ENCODE measurements around the gene RHOBTB1. TPM values are rescaled to one million over a fixed set of nuclear protein-coding genes. Genes with fewer than 3 reads are reported as not detected.

RHOBTB1 gene
- total RNA-seq (2014; rRNA removed; shearing (Covaris generic)) (13.2 and 24.8 TPM in 2 replicates), polyA plus RNA-seq (2016; fragmentation: Nextera tagmentation; extraction: Ambion mirVana) (4.6 and 4.8 TPM in 2 replicates)
- long read RNA-seq, full-length matches to known transcripts, result 2 of 4 reads
- long read RNA-seq, partial matches to known transcripts, result 0 of 4 reads
- long read RNA-seq, other reads (novel, unspliced or antisense), result 2 of 4 reads

GRCh38 chr10:60944058-60944909 is at the start of gene RHOBTB1:
TSS of gene RHOBTB1 (minus strand) at chr10:60944185. CDS start at chr10:60911542, 32,643 bp downstream.
- peaks cover 19% of the 10 kb centered on the region for H3K4me1 Mint-ChIP-seq

GRCh38 chr10:60992636-60993035 is 48.7 kb upstream of the RHOBTB1 start:
- ATAC-seq, result no peak
- H3K27me3 ChIP-seq (ENCODE audit: insufficient read depth), result no peaks in the 10 kb centered on the region
- no peaks in the 10 kb centered on the region for H4K20me1 ChIP-seq (replicated peaks; ENCODE audit: insufficient read depth)
- Mint-ChIP-seq H3K4me3 (no peak overlapping the region), H3K36me3 (ENCODE audit: low read depth) (no peaks in the 10 kb centered on the region; the same call in 2 of the 3 replicates), H3K27ac (no peak overlapping the region), H3K9me3 (peaks cover 6% of the 10 kb centered on the region), H3K27me3 (ENCODE audit: insufficient read depth, low read depth, poor library complexity) (peaks cover 2% of the 10 kb centered on the region), H3K4me1 (peaks cover 2% of the 10 kb centered on the region; the same call in 1 of the 3 replicates)
- peaks cover 3% of the 10 kb centered on the region; the same call in 1 of the 2 replicates for H3K9me2 ChIP-seq (ENCODE audit: insufficient read depth)
- H3K4me1 ChIP-seq (ENCODE audit: insufficient read depth), result no peaks in the 10 kb centered on the region
- no peak overlapping the region for H3K27ac ChIP-seq (ENCODE audit: low read depth)
- no peak overlapping the region for H2AFZ ChIP-seq
- no peaks in the 10 kb centered on the region for H3K36me3 ChIP-seq (ENCODE audit: insufficient read depth)
- H3F3A ChIP-seq (replicated peaks; ENCODE audit: low read depth), result no peaks in the 10 kb centered on the region
- no peak overlapping the region for H3K4me2 ChIP-seq
- DNase-seq (ENCODE audit: low spot score), result no peak
- H3K4me3 ChIP-seq, result no peak overlapping the region
- H3K79me2 ChIP-seq (replicated peaks; ENCODE audit: insufficient read depth), result no peaks in the 10 kb centered on the region
- no peak for TF ChIP-seq CREB1 (CRISPR knock-in tag; IDR thresholded peaks at IDR 0.05; ENCODE audit: low read depth)
- TF ChIP-seq ZNF114 (CRISPR knock-in tag; IDR thresholded peaks at IDR 0.05), result no peak
- no peak for TF ChIP-seq ZNF331 (CRISPR knock-in tag; IDR thresholded peaks at IDR 0.05; ENCODE audit: low read depth)
- no peak for TF ChIP-seq REST (IDR thresholded peaks at IDR 0.05; ENCODE audit: unreplicated experiment)
- TF ChIP-seq STAT1 (IDR thresholded peaks at IDR 0.05; ENCODE audit: unreplicated experiment), result no peak
- TF ChIP-seq EZH2 (IDR thresholded peaks at IDR 0.05; ENCODE audit: low read depth, unreplicated experiment), result no peak
- no peak for TF ChIP-seq JUNB (IDR thresholded peaks at IDR 0.05; ENCODE audit: unreplicated experiment)
- TF ChIP-seq CTCF (conservative IDR thresholded peaks at IDR 0.05; ENCODE audit: low read depth in 2 of 2), result no peak
- no peak for TF ChIP-seq NANOG (IDR thresholded peaks at IDR 0.05; ENCODE audit: borderline replicate concordance)

More at GRCh38 chr10:60944058-60944909, at the start of gene RHOBTB1:
- H3K4me3 Mint-ChIP-seq, result peak within 1 kb of the TSS; percentile 87
- peak within 1 kb of the TSS; percentile 87 for H3K27ac Mint-ChIP-seq
- no peaks in the 10 kb centered on the region for H3K36me3 Mint-ChIP-seq (ENCODE audit: low read depth)
- Histone ChIP-seq H3K27me3 (ENCODE audit: insufficient read depth) (peaks cover 17% of the 10 kb centered on the region), H2AFZ (peak within 1 kb of the TSS; percentile 97), H3K9me2 (ENCODE audit: insufficient read depth) (no peaks in the 10 kb centered on the region), H3F3A (replicated peaks; ENCODE audit: low read depth) (no peaks in the 10 kb centered on the region), H3K79me2 (replicated peaks; ENCODE audit: insufficient read depth) (no peaks in the 10 kb centered on the region), H3K36me3 (ENCODE audit: insufficient read depth) (no peaks in the 10 kb centered on the region), H3K4me2 (peak within 1 kb of the TSS; percentile 94), H3K27ac (ENCODE audit: low read depth) (no peak within 1 kb of the TSS), H3K4me1 (ENCODE audit: insufficient read depth) (peaks cover 9% of the 10 kb centered on the region), H3K4me3 (peak within 1 kb of the TSS; percentile 79), H4K20me1 (replicated peaks; ENCODE audit: insufficient read depth) (no peaks in the 10 kb centered on the region)
- ATAC-seq, result peak; percentile 81
- H3K9me3 Mint-ChIP-seq, result no peaks in the 10 kb centered on the region
- no peak for TF ChIP-seq ETS1 (IDR thresholded peaks at IDR 0.05)
- TF ChIP-seq POLR2AphosphoS5 (IDR thresholded peaks at IDR 0.05; ENCODE audit: low read depth), result peak; percentile 55
- TF ChIP-seq CREB1 (CRISPR knock-in tag; IDR thresholded peaks at IDR 0.05; ENCODE audit: low read depth), result peak; percentile 29; the same call in 1 of the 2 replicates
- peak; percentile 77 for DNase-seq (ENCODE audit: low spot score)
- H3K27me3 Mint-ChIP-seq (ENCODE audit: insufficient read depth, low read depth, poor library complexity), result peaks cover 12% of the 10 kb centered on the region

Measured in GM23338 (cell line).